Measurements from ENCODE around the gene CABS1. TPM values are rescaled to one million over a fixed set of nuclear protein-coding genes. Genes with fewer than 3 reads are reported as not detected.

CABS1 gene
- not detected for total RNA-seq
- 0.02 TPM for polyA plus RNA-seq
- long read RNA-seq, donor 1 = 0 reads
- long read RNA-seq, donor 2 = 0 reads
- long read RNA-seq, donor 3 = 0 reads
- long read RNA-seq, donor 4 = 0 reads
- long read RNA-seq, donor 5 = 0 reads
- long read RNA-seq, donor 6 = 0 reads
- long read RNA-seq, donor 7 = 0 reads
- long read RNA-seq, donor 8 = 0 reads
- long read RNA-seq, donor 9 = 0 reads
- long read RNA-seq, donor 10 = 0 reads

GRCh38 chr4:70334681-70335080, at the start of gene CABS1:
Gene CABS1 (plus strand): TSS chr4:70334981. CDS start chr4:70335040, 59 bp downstream.
- no peak within 1 kb of the TSS for H3K4me3 ChIP-seq (ENCODE audit: low read length in 2 of 2)
- DNase-seq (ENCODE audit: low read depth in 6 of 9, low spot score in 9 of 9) = no peak
- no peaks in the 10 kb centered on the region for H3K9me3 ChIP-seq (ENCODE audit: control insufficient read depth in 2 of 2, insufficient read depth in 1 of 2, low read length in 1 of 2)
- H3K36me3 ChIP-seq (ENCODE audit: control insufficient read depth in 2 of 2, insufficient read depth in 2 of 2, low read length in 1 of 2) = no peaks in the 10 kb centered on the region
- no peak within 1 kb of the TSS for H3K27ac ChIP-seq (ENCODE audit: low read depth in 1 of 2, low read length in 1 of 2)
- H3K4me1 ChIP-seq (ENCODE audit: control insufficient read depth in 2 of 2, insufficient read depth in 2 of 2, low read length in 2 of 2) = no peaks in the 10 kb centered on the region
- no peaks in the 10 kb centered on the region for H3K27me3 ChIP-seq (ENCODE audit: control insufficient read depth in 2 of 2, insufficient read depth in 1 of 2, low read length in 1 of 2)
- 98% methylated on average over 3 of the region's 3 CpGs for WGBS

GRCh38 chr4:70288651-70289050, 46.1 kb upstream of the CABS1 start:
- Histone ChIP-seq H3K36me3 (ENCODE audit: control insufficient read depth in 2 of 2, insufficient read depth in 2 of 2, low read length in 1 of 2) (no peaks in the 10 kb centered on the region), H3K27ac (ENCODE audit: low read depth in 1 of 2, low read length in 1 of 2) (no peak overlapping the region), H3K4me1 (ENCODE audit: control insufficient read depth in 2 of 2, insufficient read depth in 2 of 2, low read length in 2 of 2) (no peaks in the 10 kb centered on the region), H3K4me3 (ENCODE audit: low read length in 2 of 2) (no peak overlapping the region), H3K9me3 (ENCODE audit: control insufficient read depth in 2 of 2, insufficient read depth in 1 of 2, low read length in 1 of 2) (no peaks in the 10 kb centered on the region), H3K27me3 (ENCODE audit: control insufficient read depth in 2 of 2, insufficient read depth in 1 of 2, low read length in 1 of 2) (no peaks in the 10 kb centered on the region)
- 94% methylated on average over 1 of the region's 1 CpG for WGBS
- no peak for DNase-seq (ENCODE audit: low read depth in 6 of 9, low spot score in 9 of 9)

GRCh38 chr4:70291341-70291740, 43.4 kb upstream of the CABS1 start:
- Histone ChIP-seq H3K36me3 (ENCODE audit: control insufficient read depth in 2 of 2, insufficient read depth in 2 of 2, low read length in 1 of 2) (no peaks in the 10 kb centered on the region), H3K27me3 (ENCODE audit: control insufficient read depth in 2 of 2, insufficient read depth in 1 of 2, low read length in 1 of 2) (no peaks in the 10 kb centered on the region), H3K27ac (ENCODE audit: low read depth in 1 of 2, low read length in 1 of 2) (no peak overlapping the region), H3K4me3 (ENCODE audit: low read length in 2 of 2) (no peak overlapping the region), H3K4me1 (ENCODE audit: control insufficient read depth in 2 of 2, insufficient read depth in 2 of 2, low read length in 2 of 2) (no peaks in the 10 kb centered on the region), H3K9me3 (ENCODE audit: control insufficient read depth in 2 of 2, insufficient read depth in 1 of 2, low read length in 1 of 2) (no peaks in the 10 kb centered on the region)
- WGBS = 67% methylated on average over 2 of the region's 2 CpGs
- DNase-seq (ENCODE audit: low read depth in 6 of 9, low spot score in 9 of 9) = no peak

GRCh38 chr4:70297576-70297975, 37.2 kb upstream of the CABS1 start:
- no peaks in the 10 kb centered on the region for H3K27me3 ChIP-seq (ENCODE audit: control insufficient read depth in 2 of 2, insufficient read depth in 1 of 2, low read length in 1 of 2)
- H3K9me3 ChIP-seq (ENCODE audit: control insufficient read depth in 2 of 2, insufficient read depth in 1 of 2, low read length in 1 of 2) = no peaks in the 10 kb centered on the region
- no peak overlapping the region for H3K4me3 ChIP-seq (ENCODE audit: low read length in 2 of 2)
- H3K36me3 ChIP-seq (ENCODE audit: control insufficient read depth in 2 of 2, insufficient read depth in 2 of 2, low read length in 1 of 2) = no peaks in the 10 kb centered on the region
- H3K27ac ChIP-seq (ENCODE audit: low read depth in 1 of 2, low read length in 1 of 2) = no peak overlapping the region
- no peak for DNase-seq (ENCODE audit: low read depth in 6 of 9, low spot score in 9 of 9)
- H3K4me1 ChIP-seq (ENCODE audit: control insufficient read depth in 2 of 2, insufficient read depth in 2 of 2, low read length in 2 of 2) = no peaks in the 10 kb centered on the region

- Histone ChIP-seq H3K9me3 (ENCODE audit: control insufficient read depth in 2 of 2, insufficient read depth in 1 of 2, low read length in 1 of 2) (no peaks in the 10 kb centered on the region), H3K4me3 (ENCODE audit: low read length in 2 of 2) (no peak overlapping the region), H3K27ac (ENCODE audit: low read depth in 1 of 2, low read length in 1 of 2) (no peak overlapping the region), H3K36me3 (ENCODE audit: control insufficient read depth in 2 of 2, insufficient read depth in 2 of 2, low read length in 1 of 2) (no peaks in the 10 kb centered on the region), H3K27me3 (ENCODE audit: control insufficient read depth in 2 of 2, insufficient read depth in 1 of 2, low read length in 1 of 2) (no peaks in the 10 kb centered on the region), H3K4me1 (ENCODE audit: control insufficient read depth in 2 of 2, insufficient read depth in 2 of 2, low read length in 2 of 2) (no peaks in the 10 kb centered on the region)
- DNase-seq (ENCODE audit: low read depth in 6 of 9, low spot score in 9 of 9) = no peak
- WGBS = 94% methylated on average over 1 of the region's 1 CpG
Observed at GRCh38 chr4:70298051-70298450, 36.7 kb upstream of the CABS1 start.

GRCh38 chr4:70299643-70300042, 35.1 kb upstream of the CABS1 start:
- Histone ChIP-seq H3K4me1 (ENCODE audit: control insufficient read depth in 2 of 2, insufficient read depth in 2 of 2, low read length in 2 of 2) (no peaks in the 10 kb centered on the region), H3K4me3 (ENCODE audit: low read length in 2 of 2) (no peak overlapping the region), H3K27me3 (ENCODE audit: control insufficient read depth in 2 of 2, insufficient read depth in 1 of 2, low read length in 1 of 2) (no peaks in the 10 kb centered on the region), H3K9me3 (ENCODE audit: control insufficient read depth in 2 of 2, insufficient read depth in 1 of 2, low read length in 1 of 2) (no peaks in the 10 kb centered on the region), H3K36me3 (ENCODE audit: control insufficient read depth in 2 of 2, insufficient read depth in 2 of 2, low read length in 1 of 2) (no peaks in the 10 kb centered on the region), H3K27ac (ENCODE audit: low read depth in 1 of 2, low read length in 1 of 2) (no peak overlapping the region)
- WGBS = 93% methylated on average over 2 of the region's 2 CpGs
- no peak for DNase-seq (ENCODE audit: low read depth in 6 of 9, low spot score in 9 of 9)

- no peak for DNase-seq (ENCODE audit: low read depth in 6 of 9, low spot score in 9 of 9)
- Histone ChIP-seq H3K4me1 (ENCODE audit: control insufficient read depth in 2 of 2, insufficient read depth in 2 of 2, low read length in 2 of 2) (no peaks in the 10 kb centered on the region), H3K9me3 (ENCODE audit: control insufficient read depth in 2 of 2, insufficient read depth in 1 of 2, low read length in 1 of 2) (no peaks in the 10 kb centered on the region), H3K36me3 (ENCODE audit: control insufficient read depth in 2 of 2, insufficient read depth in 2 of 2, low read length in 1 of 2) (no peaks in the 10 kb centered on the region), H3K27me3 (ENCODE audit: control insufficient read depth in 2 of 2, insufficient read depth in 1 of 2, low read length in 1 of 2) (no peaks in the 10 kb centered on the region), H3K27ac (ENCODE audit: low read depth in 1 of 2, low read length in 1 of 2) (no peak overlapping the region), H3K4me3 (ENCODE audit: low read length in 2 of 2) (no peak overlapping the region)
- WGBS = 93% methylated on average over 4 of the region's 4 CpGs
Observed at GRCh38 chr4:70300215-70300614, 34.6 kb upstream of the CABS1 start.

GRCh38 chr4:70303090-70303489, 31.7 kb upstream of the CABS1 start:
- no peaks in the 10 kb centered on the region for H3K4me1 ChIP-seq (ENCODE audit: control insufficient read depth in 2 of 2, insufficient read depth in 2 of 2, low read length in 2 of 2)
- H3K36me3 ChIP-seq (ENCODE audit: control insufficient read depth in 2 of 2, insufficient read depth in 2 of 2, low read length in 1 of 2) = no peaks in the 10 kb centered on the region
- no peaks in the 10 kb centered on the region for H3K9me3 ChIP-seq (ENCODE audit: control insufficient read depth in 2 of 2, insufficient read depth in 1 of 2, low read length in 1 of 2)
- WGBS = 70% methylated on average over 1 of the region's 1 CpG
- no peak overlapping the region for H3K4me3 ChIP-seq (ENCODE audit: low read length in 2 of 2)
- no peaks in the 10 kb centered on the region for H3K27me3 ChIP-seq (ENCODE audit: control insufficient read depth in 2 of 2, insufficient read depth in 1 of 2, low read length in 1 of 2)
- no peak for DNase-seq (ENCODE audit: low read depth in 6 of 9, low spot score in 9 of 9)
- H3K27ac ChIP-seq (ENCODE audit: low read depth in 1 of 2, low read length in 1 of 2) = no peak overlapping the region

- Histone ChIP-seq H3K27ac (ENCODE audit: low read depth in 1 of 2, low read length in 1 of 2) (no peak overlapping the region), H3K36me3 (ENCODE audit: control insufficient read depth in 2 of 2, insufficient read depth in 2 of 2, low read length in 1 of 2) (no peaks in the 10 kb centered on the region), H3K4me3 (ENCODE audit: low read length in 2 of 2) (no peak overlapping the region), H3K9me3 (ENCODE audit: control insufficient read depth in 2 of 2, insufficient read depth in 1 of 2, low read length in 1 of 2) (no peaks in the 10 kb centered on the region), H3K4me1 (ENCODE audit: control insufficient read depth in 2 of 2, insufficient read depth in 2 of 2, low read length in 2 of 2) (no peaks in the 10 kb centered on the region), H3K27me3 (ENCODE audit: control insufficient read depth in 2 of 2, insufficient read depth in 1 of 2, low read length in 1 of 2) (no peaks in the 10 kb centered on the region)
- DNase-seq (ENCODE audit: low read depth in 6 of 9, low spot score in 9 of 9) = no peak
- 77% methylated on average over 4 of the region's 4 CpGs for WGBS
Observed at GRCh38 chr4:70305601-70306000, 29.2 kb upstream of the CABS1 start.

GRCh38 chr4:70306076-70306475, 28.7 kb upstream of the CABS1 start:
- WGBS = 88% methylated on average over 2 of the region's 2 CpGs
- DNase-seq (ENCODE audit: low read depth in 6 of 9, low spot score in 9 of 9) = no peak
- no peaks in the 10 kb centered on the region for H3K9me3 ChIP-seq (ENCODE audit: control insufficient read depth in 2 of 2, insufficient read depth in 1 of 2, low read length in 1 of 2)
- no peaks in the 10 kb centered on the region for H3K27me3 ChIP-seq (ENCODE audit: control insufficient read depth in 2 of 2, insufficient read depth in 1 of 2, low read length in 1 of 2)
- H3K36me3 ChIP-seq (ENCODE audit: control insufficient read depth in 2 of 2, insufficient read depth in 2 of 2, low read length in 1 of 2) = no peaks in the 10 kb centered on the region
- H3K4me1 ChIP-seq (ENCODE audit: control insufficient read depth in 2 of 2, insufficient read depth in 2 of 2, low read length in 2 of 2) = no peaks in the 10 kb centered on the region
- H3K4me3 ChIP-seq (ENCODE audit: low read length in 2 of 2) = no peak overlapping the region
- no peak overlapping the region for H3K27ac ChIP-seq (ENCODE audit: low read depth in 1 of 2, low read length in 1 of 2)
